Measurements from ENCODE around the gene MPHOSPH6.

MPHOSPH6 gene

DNA sequence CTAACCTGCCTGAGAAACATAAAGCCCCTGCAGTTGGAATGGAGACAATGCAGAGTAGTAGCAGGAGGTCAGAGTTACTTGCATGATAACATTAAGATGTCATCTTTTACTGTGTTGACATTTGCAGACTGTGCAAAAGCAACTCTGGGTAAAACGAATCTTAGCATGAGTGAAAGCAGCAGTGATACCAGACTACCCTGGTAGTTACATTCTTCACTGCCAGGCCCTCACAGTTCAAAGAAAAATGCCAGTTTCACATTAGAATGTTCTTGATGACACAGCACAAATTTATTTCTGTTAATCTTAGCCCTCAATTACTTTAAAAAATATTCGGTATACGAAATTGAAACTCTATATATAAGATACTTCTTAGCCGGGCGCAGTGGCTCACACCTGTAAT is 12.2 kb downstream of the MPHOSPH6 start:
- H3K4me1 ChIP-seq (ENCODE audit: control insufficient read depth in 1 of 2, insufficient read depth in 2 of 2, low read length in 2 of 2): no peaks in the 10 kb centered on the region
- WGBS (ENCODE audit: extremely low coverage, insufficient coverage, insufficient read length): no CpG with 5 or more reads among the region's 5 CpGs

GRCh38 chr16:82157534-82157812 is 12.6 kb downstream of the MPHOSPH6 start:
- Histone ChIP-seq H4K91ac (ENCODE audit: low read depth, low read length) (no peak overlapping the region), H2AK5ac (ENCODE audit: low read length) (no peak overlapping the region), H3K14ac (ENCODE audit: low read length) (no peak overlapping the region), H3K27ac (ENCODE audit: low read depth, low read length) (no peak overlapping the region), H3K4me2 (ENCODE audit: low read length) (no peak overlapping the region), H4K8ac (ENCODE audit: low read depth, low read length) (no peak overlapping the region), H3K79me1 (ENCODE audit: low read length) (no peaks in the 10 kb centered on the region), H3K9me3 (ENCODE audit: insufficient read depth, low read depth, low read length) (no peaks in the 10 kb centered on the region), H3K4ac (ENCODE audit: low read depth, low read length) (no peak overlapping the region), H3K27me3 (ENCODE audit: insufficient read depth, low read length) (no peaks in the 10 kb centered on the region), H2BK120ac (ENCODE audit: insufficient read depth, low read length, poor library complexity) (no peak overlapping the region), H3K4me1 (ENCODE audit: control insufficient read depth in 1 of 2, insufficient read depth in 2 of 2, low read length in 2 of 2) (peaks cover 2 to 3% of the 10 kb centered on the region in 2 experiments), H3K4me3 (ENCODE audit: low read depth, low read length) (no peak overlapping the region), H4K12ac (ENCODE audit: low read depth, low read length) (no peak overlapping the region), H3K18ac (ENCODE audit: low read length) (no peak overlapping the region), H2BK12ac (ENCODE audit: low read length) (no peak overlapping the region), H3K23ac (ENCODE audit: low read length) (no peak overlapping the region), H2BK5ac (ENCODE audit: low read depth, low read length, poor library complexity) (no peak overlapping the region), H2AFZ (ENCODE audit: insufficient read depth, low read length, poor library complexity) (no peak overlapping the region), H3K36me3 (ENCODE audit: control insufficient read depth in 1 of 2, insufficient read depth in 2 of 2, low read length in 2 of 2) (peaks cover 6 to 20% of the 10 kb centered on the region in 2 experiments), H3K9ac (ENCODE audit: low read length) (no peak overlapping the region), H3K79me2 (ENCODE audit: control insufficient read depth, insufficient read depth, low read length, poor library complexity) (no peaks in the 10 kb centered on the region)
- no CpG with 5 or more reads among the region's 2 CpGs for WGBS (ENCODE audit: extremely low coverage, insufficient coverage, insufficient read length)
- no peak for DNase-seq

More for the DNA sequence above, 12.2 kb downstream of the MPHOSPH6 start:
- peaks cover 6 to 20% of the 10 kb centered on the region in 2 experiments for H3K36me3 ChIP-seq (ENCODE audit: control insufficient read depth in 1 of 2, insufficient read depth in 2 of 2, low read length in 2 of 2)
- H3K4me3 ChIP-seq (ENCODE audit: low read depth, low read length): no peak overlapping the region
- no peaks in the 10 kb centered on the region for H3K79me2 ChIP-seq (ENCODE audit: control insufficient read depth, insufficient read depth, low read length, poor library complexity)
- H2BK120ac ChIP-seq (ENCODE audit: insufficient read depth, low read length, poor library complexity): no peak overlapping the region
- no peak overlapping the region for H4K91ac ChIP-seq (ENCODE audit: low read depth, low read length)
- H2AK5ac ChIP-seq (ENCODE audit: low read length): no peak overlapping the region
- no peak overlapping the region for H3K27ac ChIP-seq (ENCODE audit: low read depth, low read length)
- no peak overlapping the region for H2BK12ac ChIP-seq (ENCODE audit: low read length)
- no peak overlapping the region for H2BK5ac ChIP-seq (ENCODE audit: low read depth, low read length, poor library complexity)
- H3K27me3 ChIP-seq (ENCODE audit: insufficient read depth, low read length): no peaks in the 10 kb centered on the region
- no peak overlapping the region for H3K23ac ChIP-seq (ENCODE audit: low read length)
- no peak overlapping the region for H2AFZ ChIP-seq (ENCODE audit: insufficient read depth, low read length, poor library complexity)
- no peak overlapping the region for H3K4me2 ChIP-seq (ENCODE audit: low read length)
- H3K18ac ChIP-seq (ENCODE audit: low read length): no peak overlapping the region
- H3K9me3 ChIP-seq (ENCODE audit: insufficient read depth, low read depth, low read length): no peaks in the 10 kb centered on the region
- no peak overlapping the region for H3K9ac ChIP-seq (ENCODE audit: low read length)
- H4K12ac ChIP-seq (ENCODE audit: low read depth, low read length): no peak overlapping the region
- DNase-seq: no peak
- no peak overlapping the region for H3K14ac ChIP-seq (ENCODE audit: low read length)
- H3K4ac ChIP-seq (ENCODE audit: low read depth, low read length): no peak overlapping the region
- no peak overlapping the region for H4K8ac ChIP-seq (ENCODE audit: low read depth, low read length)
- H3K79me1 ChIP-seq (ENCODE audit: low read length): no peaks in the 10 kb centered on the region

DNA sequence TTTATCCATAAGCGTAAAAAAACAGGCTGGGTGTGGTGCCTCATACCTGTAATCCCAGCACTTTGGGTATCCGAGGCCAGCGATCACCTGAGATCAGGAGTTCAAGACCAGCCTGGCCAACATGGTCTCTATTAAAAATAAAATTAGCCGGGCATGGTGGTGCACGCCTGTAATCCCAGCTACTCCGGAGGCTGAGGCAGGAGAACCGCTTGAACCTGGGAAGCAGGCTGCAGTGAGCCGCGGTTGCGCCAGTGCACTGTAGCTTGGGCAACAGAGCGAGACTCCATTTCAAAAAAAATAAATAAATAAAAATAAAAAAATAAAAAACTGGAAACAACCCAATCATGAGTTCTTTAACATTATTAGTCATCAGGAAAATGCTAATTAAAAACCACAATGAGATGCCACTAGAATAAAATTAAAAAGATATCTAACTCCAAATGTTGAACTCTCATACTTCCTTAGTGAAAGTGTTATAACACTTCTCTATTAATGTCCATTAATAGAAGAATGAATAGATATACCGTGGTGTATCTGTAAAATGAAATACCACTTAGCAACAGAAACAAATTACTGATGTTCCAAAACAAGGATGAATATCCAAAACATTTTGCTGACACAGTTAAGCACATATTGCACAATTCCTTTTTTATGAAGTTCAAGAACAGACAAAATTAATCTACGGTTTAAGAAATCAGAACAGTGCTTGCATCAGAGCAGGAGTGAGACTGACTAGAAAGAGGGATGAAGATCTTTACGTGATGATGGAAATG is 13.1 kb downstream of the MPHOSPH6 start:
- H4K8ac ChIP-seq (ENCODE audit: low read depth, low read length): no peak overlapping the region
- no peak overlapping the region for H3K4me2 ChIP-seq (ENCODE audit: low read length)
- H3K36me3 ChIP-seq (ENCODE audit: control insufficient read depth in 1 of 2, insufficient read depth in 2 of 2, low read length in 2 of 2): peaks cover 3 to 16% of the 10 kb centered on the region in 2 experiments
- H2BK120ac ChIP-seq (ENCODE audit: insufficient read depth, low read length, poor library complexity): no peak overlapping the region
- H4K12ac ChIP-seq (ENCODE audit: low read depth, low read length): no peak overlapping the region
- H2AK5ac ChIP-seq (ENCODE audit: low read length): no peak overlapping the region
- no peaks in the 10 kb centered on the region for H3K9me3 ChIP-seq (ENCODE audit: insufficient read depth, low read depth, low read length)
- no CpG with 5 or more reads among the region's 14 CpGs for WGBS (ENCODE audit: extremely low coverage, insufficient coverage, insufficient read length)
- no peak overlapping the region for H2BK12ac ChIP-seq (ENCODE audit: low read length)
- H3K23ac ChIP-seq (ENCODE audit: low read length): no peak overlapping the region
- H2BK5ac ChIP-seq (ENCODE audit: low read depth, low read length, poor library complexity): no peak overlapping the region
- no peak overlapping the region for H3K4me3 ChIP-seq (ENCODE audit: low read depth, low read length)
- DNase-seq: no peak
- peaks cover 3 to 5% of the 10 kb centered on the region in 2 experiments for H3K4me1 ChIP-seq (ENCODE audit: control insufficient read depth in 1 of 2, insufficient read depth in 2 of 2, low read length in 2 of 2)
- H3K4ac ChIP-seq (ENCODE audit: low read depth, low read length): no peak overlapping the region
- H3K27ac ChIP-seq (ENCODE audit: low read depth, low read length): no peak overlapping the region
- H3K79me1 ChIP-seq (ENCODE audit: low read length): no peaks in the 10 kb centered on the region
- H3K9ac ChIP-seq (ENCODE audit: low read length): no peak overlapping the region
- no peak overlapping the region for H3K14ac ChIP-seq (ENCODE audit: low read length)
- H4K91ac ChIP-seq (ENCODE audit: low read depth, low read length): no peak overlapping the region
- no peak overlapping the region for H3K18ac ChIP-seq (ENCODE audit: low read length)
- no peaks in the 10 kb centered on the region for H3K79me2 ChIP-seq (ENCODE audit: control insufficient read depth, insufficient read depth, low read length, poor library complexity)
- H2AFZ ChIP-seq (ENCODE audit: insufficient read depth, low read length, poor library complexity): no peak overlapping the region
- H3K27me3 ChIP-seq (ENCODE audit: insufficient read depth, low read length): no peaks in the 10 kb centered on the region

DNA sequence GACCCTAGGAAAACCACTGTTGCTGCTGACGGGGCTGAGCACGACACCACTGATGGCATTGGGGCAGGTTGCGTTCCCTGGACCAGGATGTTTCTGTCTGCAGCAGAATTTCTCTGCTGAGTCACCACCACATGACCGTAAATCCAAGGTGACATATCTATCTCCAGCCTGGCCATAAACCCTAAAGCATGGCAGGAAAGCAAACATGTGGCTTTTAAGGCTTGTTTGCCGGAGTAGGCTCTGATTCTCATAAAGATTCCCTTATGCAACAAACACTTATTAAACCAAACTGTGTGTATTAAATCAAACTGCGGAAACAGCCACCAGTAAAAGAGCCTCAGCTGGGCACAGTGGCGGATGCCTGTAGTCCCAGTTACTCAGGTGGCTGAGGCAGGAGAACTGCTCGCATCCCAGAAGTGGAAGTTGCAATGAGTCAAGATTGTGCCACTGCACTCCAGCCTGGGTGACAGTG is 17.3 kb downstream of the MPHOSPH6 start:
- H3K4me1 ChIP-seq (ENCODE audit: control insufficient read depth in 1 of 2, insufficient read depth in 2 of 2, low read length in 2 of 2): peaks cover 3 to 5% of the 10 kb centered on the region in 2 experiments
- H2AK5ac ChIP-seq (ENCODE audit: low read length): no peak overlapping the region
- no CpG with 5 or more reads among the region's 8 CpGs for WGBS (ENCODE audit: extremely low coverage, insufficient coverage, insufficient read length)
- no peak overlapping the region for H2AFZ ChIP-seq (ENCODE audit: insufficient read depth, low read length, poor library complexity)
- H3K79me2 ChIP-seq (ENCODE audit: control insufficient read depth, insufficient read depth, low read length, poor library complexity): no peaks in the 10 kb centered on the region
- H3K14ac ChIP-seq (ENCODE audit: low read length): no peak overlapping the region
- H3K9ac ChIP-seq (ENCODE audit: low read length): no peak overlapping the region
- no peaks in the 10 kb centered on the region for H3K79me1 ChIP-seq (ENCODE audit: low read length)
- no peak overlapping the region for H4K91ac ChIP-seq (ENCODE audit: low read depth, low read length)
- H3K4me2 ChIP-seq (ENCODE audit: low read length): no peak overlapping the region
- H3K27ac ChIP-seq (ENCODE audit: low read depth, low read length): no peak overlapping the region
- H3K27me3 ChIP-seq (ENCODE audit: insufficient read depth, low read length): no peaks in the 10 kb centered on the region
- no peak overlapping the region for H4K8ac ChIP-seq (ENCODE audit: low read depth, low read length)
- H4K12ac ChIP-seq (ENCODE audit: low read depth, low read length): no peak overlapping the region
- no peak overlapping the region for H3K18ac ChIP-seq (ENCODE audit: low read length)
- H3K36me3 ChIP-seq (ENCODE audit: control insufficient read depth in 1 of 2, insufficient read depth in 2 of 2, low read length in 2 of 2): peaks cover 5 to 10% of the 10 kb centered on the region in 2 experiments
- H3K4me3 ChIP-seq (ENCODE audit: low read depth, low read length): no peak overlapping the region
- DNase-seq: no peak
- no peak overlapping the region for H2BK12ac ChIP-seq (ENCODE audit: low read length)
- no peak overlapping the region for H2BK5ac ChIP-seq (ENCODE audit: low read depth, low read length, poor library complexity)
- H3K4ac ChIP-seq (ENCODE audit: low read depth, low read length): no peak overlapping the region
- H3K23ac ChIP-seq (ENCODE audit: low read length): no peak overlapping the region
- no peaks in the 10 kb centered on the region for H3K9me3 ChIP-seq (ENCODE audit: insufficient read depth, low read depth, low read length)
- no peak overlapping the region for H2BK120ac ChIP-seq (ENCODE audit: insufficient read depth, low read length, poor library complexity)

Data from trophoblast cell (in vitro differentiated cells and primary cell).